ENCODE results near the gene VGLL4. TPM values are rescaled to one million over a fixed set of nuclear protein-coding genes. Genes with fewer than 3 reads are reported as not detected.
A peak's percentile ranks its signal among the peaks of the same experiment; 100 is the strongest.

VGLL4 gene
- total RNA-seq, 1 experiment from 2014 or later: 52.2 TPM

- no peak for DNase-seq (ENCODE audit: extremely low read depth, low read depth)
These were observed 9.8 kb upstream of the VGLL4 start for GRCh38 chr3:11653298-11654055.

GRCh38 chr3:11651900-11652299 lies 8.2 kb upstream of the VGLL4 start:
- DNase-seq (ENCODE audit: extremely low read depth, low read depth): no peak

DNA sequence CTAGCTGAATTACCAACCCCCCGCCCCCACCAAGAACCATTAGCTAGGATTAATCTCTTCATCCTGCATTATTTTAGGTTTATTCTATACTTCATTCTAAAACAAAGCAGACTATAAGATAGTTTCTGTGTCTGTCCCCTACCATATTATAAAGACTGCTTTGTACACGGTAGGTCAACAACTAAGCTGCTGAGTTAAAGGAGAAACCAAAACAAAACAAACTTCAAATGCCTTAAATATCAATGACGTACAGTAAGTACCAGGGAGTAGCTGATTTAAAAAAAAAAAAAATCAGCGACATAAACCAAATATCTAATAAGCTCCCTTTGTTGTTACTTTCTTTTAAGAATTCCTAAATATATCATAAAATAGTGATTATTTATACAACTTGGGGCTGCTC lies 7.8 kb upstream of the VGLL4 start:
- DNase-seq (ENCODE audit: extremely low read depth, low read depth): no peak

DNA sequence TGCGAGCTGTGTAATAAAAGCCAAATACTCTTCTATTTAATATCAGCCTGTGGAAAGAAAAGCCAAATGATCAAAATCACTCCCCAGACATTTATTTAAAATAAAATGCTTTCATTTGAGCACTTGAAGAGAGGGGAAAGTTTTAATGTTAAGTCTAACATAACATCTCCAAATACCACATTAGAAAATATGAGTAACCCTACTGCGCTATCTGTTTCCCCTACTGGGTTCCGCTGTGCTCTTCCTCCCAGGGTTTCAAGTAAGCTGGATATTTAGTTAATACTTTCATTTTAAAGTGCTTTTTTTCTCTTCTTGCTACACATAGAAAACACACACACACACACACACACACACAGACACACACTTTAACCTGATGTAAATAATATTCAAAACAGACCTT lies 6.7 kb upstream of the VGLL4 start:
- DNase-seq (ENCODE audit: extremely low read depth, low read depth): no peak

GRCh38 chr3:11648735-11649134 lies 5.0 kb upstream of the VGLL4 start:
- no peak for DNase-seq (ENCODE audit: extremely low read depth, low read depth)

- DNase-seq (ENCODE audit: extremely low read depth, low read depth): no peak
These were observed 513 bp downstream of the VGLL4 start for GRCh38 chr3:11643201-11643603.

- DNase-seq (ENCODE audit: extremely low read depth, low read depth): peak; percentile 39
These were observed 1.1 kb downstream of the VGLL4 start for GRCh38 chr3:11642431-11643191.

DNA sequence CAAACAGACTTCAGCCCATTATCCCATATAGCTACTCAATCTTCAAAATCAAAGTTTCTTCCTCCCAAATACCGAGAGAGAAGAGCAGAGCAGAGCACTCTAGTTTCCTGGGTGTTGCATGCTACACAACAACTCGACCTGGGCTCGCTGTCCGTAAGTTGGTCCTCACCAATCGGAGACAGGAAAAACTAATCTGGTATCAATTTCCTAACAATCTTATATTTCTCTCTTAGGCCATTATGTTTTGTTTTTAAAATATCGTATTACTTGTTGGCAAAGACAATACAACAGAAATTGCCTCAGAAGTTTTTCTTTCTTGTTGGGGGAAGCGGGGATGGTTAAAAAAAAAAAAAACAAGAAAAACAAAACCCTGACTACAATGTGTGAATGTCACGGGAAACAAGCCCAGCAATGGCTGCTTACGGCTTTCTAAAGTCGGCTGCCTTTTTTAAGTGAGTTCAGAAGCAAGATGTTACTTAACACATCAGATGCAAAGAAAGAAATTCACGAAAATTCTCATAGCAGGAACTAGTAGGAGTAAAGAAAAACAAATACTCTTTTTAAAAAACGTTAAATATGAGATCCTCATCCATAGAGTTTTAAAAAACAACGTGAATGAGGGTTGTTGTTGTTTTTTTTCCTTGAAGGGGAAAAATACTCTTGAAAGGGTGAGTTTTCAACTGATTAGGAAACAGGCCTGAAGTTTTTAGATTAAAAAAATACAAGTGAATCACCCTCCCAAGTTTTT lies 1.9 kb downstream of the VGLL4 start:
- no peak for DNase-seq (ENCODE audit: extremely low read depth, low read depth)

DNA sequence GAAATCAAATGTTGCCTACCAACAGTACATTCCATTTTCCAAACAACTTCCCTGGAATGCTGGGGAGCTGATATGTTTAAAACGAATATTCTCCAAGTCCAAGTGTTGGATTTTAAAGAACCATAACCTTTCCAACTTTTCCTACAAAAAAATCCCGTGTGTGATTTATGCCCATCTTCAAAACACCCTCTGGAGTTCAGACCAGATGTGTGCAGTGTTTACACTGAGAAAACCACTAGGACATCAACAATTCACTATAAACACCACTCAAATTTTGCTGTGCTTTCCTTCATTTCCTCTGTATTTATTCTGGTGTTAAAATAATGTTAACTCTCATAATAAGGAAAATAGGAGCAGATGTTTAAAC lies 2.4 kb downstream of the VGLL4 start:
- no peak for DNase-seq (ENCODE audit: extremely low read depth, low read depth)

DNA sequence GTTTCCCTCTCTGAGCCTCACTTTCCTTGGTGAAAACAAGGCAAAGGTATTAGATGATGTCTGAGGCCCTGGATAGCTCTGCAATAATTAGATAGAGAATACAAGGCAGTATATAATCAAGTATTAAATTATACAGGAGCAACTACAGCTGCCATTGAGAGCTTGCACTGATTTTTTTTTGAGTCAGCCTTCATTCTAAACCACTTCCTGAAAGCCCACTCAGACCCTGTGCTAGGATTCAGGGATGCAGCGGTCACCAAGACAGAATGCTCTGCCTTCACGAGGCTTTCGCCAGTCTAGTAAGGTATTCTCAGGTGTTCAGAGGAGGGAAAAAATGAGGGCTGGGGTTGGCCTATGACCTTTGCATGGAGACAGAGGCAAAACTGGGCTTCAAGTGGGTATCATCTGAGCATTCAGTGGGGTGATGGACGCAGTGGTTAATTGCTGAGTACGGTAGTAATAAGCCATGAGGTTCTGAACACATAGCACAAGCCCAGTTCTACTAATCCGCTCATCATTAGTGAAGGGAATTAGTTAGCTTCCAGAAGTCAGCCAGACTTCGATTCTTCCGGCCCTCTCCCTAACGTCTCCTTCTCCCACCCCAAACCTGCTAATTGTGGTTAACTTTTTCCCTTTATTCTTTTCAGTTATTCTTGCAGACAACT lies 3.6 kb downstream of the VGLL4 start:
- DNase-seq (ENCODE audit: extremely low read depth, low read depth): no peak

GRCh38 chr3:11638495-11639358 lies 5.0 kb downstream of the VGLL4 start:
- no peak for DNase-seq (ENCODE audit: extremely low read depth, low read depth)

GRCh38 chr3:11637901-11638458 lies 5.7 kb downstream of the VGLL4 start:
- DNase-seq (ENCODE audit: extremely low read depth, low read depth): no peak

DNA sequence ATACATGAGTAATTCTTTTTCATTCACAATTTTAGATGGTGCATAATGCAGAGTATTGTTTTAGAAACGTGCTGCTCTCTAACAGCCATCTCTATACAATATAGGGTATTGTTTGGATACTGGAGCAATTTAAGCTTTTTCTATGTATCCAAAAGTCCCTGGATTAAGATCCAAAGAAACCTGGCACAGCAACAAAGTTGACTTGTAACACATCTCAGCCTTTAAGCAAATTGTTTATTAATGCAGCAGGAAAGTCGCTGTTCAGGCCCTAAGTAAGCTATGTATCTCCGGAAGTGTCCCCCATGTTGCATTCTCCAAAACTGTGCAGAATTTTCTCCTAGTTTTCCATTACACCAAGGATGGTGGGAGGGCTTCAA lies 7.3 kb downstream of the VGLL4 start:
- no peak for DNase-seq (ENCODE audit: extremely low read depth, low read depth)

DNA sequence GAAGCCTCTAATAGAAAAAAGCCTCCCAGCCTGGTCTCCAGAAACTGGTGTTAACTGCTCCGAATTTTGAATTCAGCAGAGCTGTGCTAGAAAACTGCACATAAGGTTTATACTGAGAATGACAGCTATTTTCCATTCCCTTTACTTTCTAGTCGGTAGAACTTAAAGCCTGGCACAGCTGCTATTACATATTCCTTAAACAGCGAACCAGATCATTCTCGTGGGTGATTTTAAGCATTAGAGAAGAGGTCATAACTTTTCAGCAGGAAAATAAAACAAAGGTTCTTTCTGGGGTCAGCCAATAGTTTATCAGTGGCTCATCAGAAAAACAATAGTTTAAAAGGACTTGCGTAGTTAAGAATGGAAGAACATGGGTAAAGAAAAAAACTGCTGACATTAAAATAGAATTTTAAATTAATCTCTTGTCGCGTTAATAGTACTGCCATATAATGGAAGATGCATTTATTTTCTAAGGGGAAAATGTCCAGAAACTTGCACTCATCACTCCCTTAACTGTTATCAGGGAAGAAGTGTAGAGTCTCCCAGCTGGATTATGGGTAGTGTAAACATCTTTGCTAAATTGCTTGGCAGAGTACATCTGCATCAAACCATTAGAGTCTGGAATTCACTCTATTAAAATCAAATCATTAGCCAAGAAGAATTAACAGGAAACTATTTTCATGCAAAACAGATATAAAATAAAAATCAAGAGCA lies 7.9 kb downstream of the VGLL4 start:
- DNase-seq (ENCODE audit: extremely low read depth, low read depth): no peak

DNA sequence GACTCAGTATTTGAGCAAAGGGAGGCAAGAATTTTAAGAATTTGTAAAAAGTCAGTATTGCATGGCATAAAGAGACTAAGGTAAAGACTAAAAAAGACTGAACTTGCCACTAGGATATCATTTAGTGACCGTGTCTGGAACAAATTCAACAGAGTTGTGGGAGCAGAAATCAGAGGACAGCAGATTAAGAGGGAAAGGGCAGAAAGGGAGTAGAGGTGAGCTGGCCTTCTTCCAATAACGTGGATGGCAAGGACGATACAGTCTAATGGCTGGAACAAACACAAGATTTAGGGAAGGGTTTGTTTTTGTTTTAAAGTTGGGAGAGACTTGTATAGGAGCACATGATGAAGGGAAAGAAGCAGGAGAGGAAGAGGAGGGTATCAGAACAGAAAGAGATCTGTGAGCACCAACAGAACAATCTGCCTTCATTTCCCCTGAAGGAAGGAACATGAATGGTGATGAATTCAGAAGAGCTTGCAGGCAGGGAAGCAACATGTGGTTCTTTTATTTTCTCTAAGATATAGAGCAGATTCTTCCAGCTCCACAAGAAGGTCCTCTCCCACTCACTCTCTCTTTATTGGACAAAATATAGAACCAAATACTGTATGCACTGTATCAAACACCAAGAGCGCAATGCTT lies 8.6 kb downstream of the VGLL4 start:
- DNase-seq (ENCODE audit: extremely low read depth, low read depth): no peak

GRCh38 chr3:11634081-11634635 lies 9.6 kb downstream of the VGLL4 start:
- no peak for DNase-seq (ENCODE audit: extremely low read depth, low read depth)

DNA sequence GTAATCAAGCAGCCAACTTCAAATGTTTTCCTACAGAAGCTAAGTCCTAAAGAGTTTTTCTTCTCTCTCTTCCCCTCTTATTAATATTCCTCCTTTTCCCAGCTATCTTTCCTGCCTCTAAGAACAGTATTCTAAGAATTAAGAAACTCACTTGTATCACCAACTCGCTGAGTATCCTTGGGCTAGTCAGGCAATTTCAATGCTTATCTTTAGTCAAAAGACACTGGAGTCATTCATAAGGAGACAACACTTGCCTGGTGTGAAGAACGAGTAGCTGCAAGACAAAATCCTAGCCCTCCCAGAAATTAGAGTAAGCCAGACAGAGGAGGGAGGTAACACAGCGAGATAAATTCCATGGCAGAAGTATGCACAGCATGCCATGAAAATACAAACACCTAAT lies 10.7 kb downstream of the VGLL4 start:
- no peak for DNase-seq (ENCODE audit: extremely low read depth, low read depth)

DNA sequence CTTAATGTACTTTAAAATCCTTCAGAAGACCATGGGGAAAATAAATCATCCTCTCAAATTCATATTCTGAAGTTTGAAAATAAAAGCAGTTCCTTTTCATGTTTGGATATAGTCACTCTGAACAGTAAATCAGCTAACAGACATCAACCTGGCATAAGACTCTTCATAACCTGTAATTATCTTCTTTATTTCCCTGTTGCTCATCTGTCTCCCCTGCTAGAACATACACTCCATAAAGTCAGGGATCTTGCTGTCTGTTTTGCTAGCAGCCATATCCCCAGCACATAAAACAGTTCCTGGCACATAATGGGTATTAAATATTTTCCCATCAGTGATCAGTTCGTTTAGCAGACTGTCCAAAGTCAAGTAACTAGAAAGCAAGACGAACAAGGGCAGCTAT lies 11.2 kb downstream of the VGLL4 start:
- no peak for DNase-seq (ENCODE audit: extremely low read depth, low read depth)

Data from NCI-H460 (cell line).